GM21717 (cell line): ENCODE data around the gene ITPA.

Experiments
- ATAC-seq: cut with Tn5 transposase; IDR thresholded peaks from one replicate; pipeline ENCODE4 v1.9.1; 2021; ENCODE audit warnings: mild to moderate bottlenecking, moderate library complexity; ENCODE audit not compliant: unreplicated experiment

ITPA gene

DNA sequence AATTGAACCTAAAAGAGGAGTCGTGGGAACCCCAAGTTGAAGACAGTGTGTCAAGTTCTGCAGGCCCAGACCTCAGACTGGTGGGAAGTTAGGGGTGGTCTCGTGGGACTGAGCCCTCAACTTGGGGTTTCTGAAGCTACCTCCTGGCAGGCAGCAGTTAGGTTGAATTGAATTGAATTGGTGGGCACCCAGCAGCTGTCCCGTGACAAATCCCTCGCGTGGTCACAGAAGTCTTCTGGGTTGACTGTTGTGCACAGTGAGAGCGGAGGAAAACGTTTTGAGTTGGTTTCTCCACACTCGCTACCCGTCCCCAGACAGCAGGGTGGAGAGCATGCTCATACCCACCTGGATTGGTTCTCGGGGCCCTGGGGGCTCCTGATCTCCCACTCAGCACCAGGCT, 16.8 kb downstream of the ITPA start:
- no peak for ATAC-seq

DNA sequence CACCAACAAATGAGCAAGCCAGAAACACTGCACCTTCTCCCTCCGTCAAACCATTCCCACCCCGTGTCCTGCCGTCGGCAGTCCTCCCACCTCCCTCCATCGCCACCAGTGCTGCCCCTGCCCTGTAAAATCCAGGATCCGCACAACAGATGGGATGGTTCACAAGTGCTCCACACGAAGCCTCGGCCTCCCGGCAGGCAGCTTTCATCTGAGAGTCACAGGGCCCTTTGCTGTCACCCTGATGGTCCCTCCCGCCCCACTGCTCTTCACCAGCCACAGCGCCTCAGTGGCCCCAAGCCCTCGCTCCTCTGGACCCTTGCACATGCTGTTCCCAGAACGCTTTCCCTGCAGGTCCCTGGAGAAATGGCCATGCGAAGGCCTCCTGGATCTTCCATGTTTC, 17.6 kb downstream of the ITPA start:
- ATAC-seq: no peak

DNA sequence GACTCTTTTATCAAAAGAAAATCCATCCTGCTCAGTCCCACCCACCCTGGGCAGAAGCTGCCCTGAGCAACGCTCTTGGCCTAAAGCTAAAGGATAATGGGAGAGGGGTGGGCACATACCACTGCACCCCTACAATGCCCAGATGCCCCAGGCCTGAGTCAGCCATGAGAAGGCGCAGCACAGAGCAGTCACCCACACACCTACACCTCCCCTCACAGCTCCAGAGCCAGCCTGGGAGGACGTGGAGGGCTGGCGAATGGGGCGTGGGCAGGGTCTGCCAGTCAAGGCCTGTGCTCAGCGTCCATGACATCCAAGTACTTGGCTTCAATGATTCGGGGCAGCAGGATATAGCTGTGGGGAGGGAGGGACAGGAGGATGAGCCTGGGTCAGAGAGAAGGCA, 18.2 kb downstream of the ITPA start:
- no peak for ATAC-seq

DNA sequence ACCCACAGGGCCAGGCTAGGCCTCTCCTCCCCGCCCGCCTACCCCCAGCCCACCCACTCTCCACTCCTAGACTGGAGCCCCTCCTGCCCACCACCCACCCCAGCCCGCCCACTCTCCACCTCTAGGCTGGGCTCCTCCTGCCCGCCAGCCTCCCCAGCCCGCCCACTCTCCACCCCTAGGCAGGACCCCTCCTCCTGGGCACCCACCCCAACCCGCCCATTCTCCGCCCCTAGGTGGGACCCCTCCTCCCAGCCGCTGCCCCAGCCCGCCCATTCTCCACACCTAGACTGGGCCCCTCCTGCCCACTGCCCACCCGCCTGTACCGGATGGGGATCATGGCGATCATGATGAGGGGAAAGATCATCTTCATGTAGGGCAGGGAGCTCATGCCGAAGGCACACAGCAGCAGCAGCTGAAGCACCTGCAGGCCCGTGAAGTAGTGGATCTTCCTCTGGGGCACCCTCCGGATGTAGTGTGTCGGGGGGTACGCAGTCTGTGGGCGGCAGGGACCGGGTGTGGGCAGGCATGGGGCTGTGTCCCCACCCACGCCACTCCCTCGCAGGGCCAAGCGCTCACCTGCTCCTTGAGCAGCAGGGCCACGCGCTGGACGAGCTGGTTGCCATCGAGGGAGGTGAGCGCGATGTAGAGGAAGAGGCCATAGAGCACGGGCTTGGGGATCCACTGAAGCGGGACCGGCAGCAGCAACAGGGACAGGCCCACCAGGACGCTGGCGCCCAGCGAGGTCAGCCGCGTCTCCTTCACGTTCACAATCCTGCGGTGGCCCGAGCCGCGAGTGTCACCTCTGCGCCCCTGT, 18.8 kb downstream of the ITPA start:
- no peak for ATAC-seq

DNA sequence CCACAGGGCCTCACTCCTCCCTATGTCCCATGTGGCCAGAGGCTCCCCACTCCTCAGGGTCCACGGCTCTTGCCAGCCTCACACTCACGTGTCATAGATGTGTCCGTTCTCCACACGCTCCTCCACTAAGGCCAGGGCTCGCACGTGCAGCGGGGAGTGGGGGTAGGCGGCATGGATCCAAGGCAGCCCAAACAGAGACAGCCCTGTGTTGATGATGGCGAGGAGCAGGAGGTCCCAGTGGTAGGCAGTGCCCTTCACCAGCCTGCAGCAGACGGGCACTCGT, 19.4 kb downstream of the ITPA start:
- ATAC-seq: no peak

DNA sequence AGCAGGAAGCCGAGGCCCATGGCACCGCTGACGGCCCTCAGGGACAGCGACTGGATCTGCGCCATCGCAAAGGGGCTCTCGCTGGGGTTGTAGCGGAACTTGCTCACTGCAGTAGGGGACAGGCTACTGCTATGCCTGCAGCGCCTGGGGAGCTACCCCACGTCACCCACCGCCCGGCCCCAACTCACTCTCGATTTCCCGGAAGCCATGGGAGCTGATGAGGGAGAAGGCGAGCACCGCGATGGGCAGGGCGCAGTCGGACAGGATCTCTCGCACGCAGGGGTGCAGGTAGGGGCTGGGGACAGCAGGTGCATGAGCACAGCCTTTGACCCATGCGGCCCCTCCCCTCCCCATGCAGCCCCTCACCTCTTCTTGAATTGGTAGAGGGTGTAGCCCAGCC, 19.9 kb downstream of the ITPA start:
- no peak for ATAC-seq

DNA sequence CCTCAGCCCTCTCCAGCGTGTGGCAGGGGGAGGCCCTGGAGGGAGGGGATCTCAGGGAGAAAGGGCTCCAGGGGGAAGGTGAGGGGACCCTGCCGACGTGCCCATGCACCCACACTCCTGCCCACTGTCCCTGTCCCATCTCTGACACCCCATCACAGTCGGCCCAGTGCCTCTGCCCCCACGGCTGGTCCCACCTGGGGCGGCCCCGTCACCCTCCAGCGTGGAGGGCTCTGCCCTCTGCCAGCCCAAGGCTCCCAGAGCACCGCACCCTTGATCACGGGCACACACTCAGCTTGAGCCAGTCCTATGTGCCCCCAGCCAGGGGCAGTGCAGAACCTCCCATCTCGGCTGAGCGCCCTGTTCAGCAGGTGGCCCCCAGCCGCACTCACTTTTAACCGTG, 20.5 kb downstream of the ITPA start:
- no peak for ATAC-seq

DNA sequence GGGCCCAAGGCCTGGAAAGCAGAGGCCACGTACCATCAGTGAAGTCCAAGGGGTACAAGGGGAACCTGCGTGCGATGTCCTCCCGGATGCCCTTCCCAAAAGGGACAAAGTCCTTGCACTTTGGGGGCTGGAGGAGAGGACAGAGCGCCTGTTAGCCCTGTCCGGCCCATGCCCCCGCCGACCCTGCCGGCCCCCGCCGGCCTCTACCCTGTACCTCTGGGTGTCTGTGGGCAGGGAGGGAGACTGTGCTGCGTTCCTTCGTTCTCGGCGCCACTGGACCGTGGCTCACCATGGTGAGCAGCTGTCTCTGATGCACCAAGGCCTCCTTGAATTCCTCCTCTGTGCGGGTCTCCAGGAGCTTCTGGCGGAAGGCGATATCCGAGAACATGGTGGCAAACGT, 21.8 kb downstream of the ITPA start:
- no peak for ATAC-seq

DNA sequence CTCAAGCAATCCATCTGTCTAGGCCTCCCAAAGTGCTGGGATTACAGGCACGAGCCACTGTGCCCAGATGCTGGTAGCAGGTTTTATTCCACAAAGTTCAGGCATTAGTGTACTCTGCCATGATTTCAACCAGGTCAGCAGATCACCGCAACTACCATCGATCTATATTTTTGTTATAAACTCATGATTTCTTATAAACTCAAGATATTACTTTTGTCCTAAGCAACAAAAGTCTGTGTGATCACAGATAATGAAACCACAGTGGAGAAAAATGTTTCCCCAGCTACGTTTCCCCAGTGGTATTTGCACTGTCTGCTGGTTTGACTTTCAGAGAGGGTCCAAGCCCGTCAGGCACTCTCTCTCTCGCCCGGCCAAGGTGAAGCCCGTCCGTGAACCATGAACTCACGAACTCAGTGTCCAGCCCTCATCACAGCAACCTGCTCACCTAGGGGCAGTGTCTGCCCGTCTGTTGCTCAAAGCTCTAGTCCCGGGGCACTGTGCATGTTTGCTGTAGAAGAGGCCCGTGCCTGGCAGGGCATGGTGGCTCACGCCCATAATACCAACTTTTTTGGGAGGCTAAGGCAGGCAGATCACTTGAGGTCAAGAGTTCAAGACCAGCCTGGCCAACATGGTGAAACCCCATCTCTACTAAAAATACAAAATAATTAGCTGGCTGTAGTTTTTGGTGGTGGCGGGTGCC, 22.7 kb downstream of the ITPA start:
- ATAC-seq: no peak

DNA sequence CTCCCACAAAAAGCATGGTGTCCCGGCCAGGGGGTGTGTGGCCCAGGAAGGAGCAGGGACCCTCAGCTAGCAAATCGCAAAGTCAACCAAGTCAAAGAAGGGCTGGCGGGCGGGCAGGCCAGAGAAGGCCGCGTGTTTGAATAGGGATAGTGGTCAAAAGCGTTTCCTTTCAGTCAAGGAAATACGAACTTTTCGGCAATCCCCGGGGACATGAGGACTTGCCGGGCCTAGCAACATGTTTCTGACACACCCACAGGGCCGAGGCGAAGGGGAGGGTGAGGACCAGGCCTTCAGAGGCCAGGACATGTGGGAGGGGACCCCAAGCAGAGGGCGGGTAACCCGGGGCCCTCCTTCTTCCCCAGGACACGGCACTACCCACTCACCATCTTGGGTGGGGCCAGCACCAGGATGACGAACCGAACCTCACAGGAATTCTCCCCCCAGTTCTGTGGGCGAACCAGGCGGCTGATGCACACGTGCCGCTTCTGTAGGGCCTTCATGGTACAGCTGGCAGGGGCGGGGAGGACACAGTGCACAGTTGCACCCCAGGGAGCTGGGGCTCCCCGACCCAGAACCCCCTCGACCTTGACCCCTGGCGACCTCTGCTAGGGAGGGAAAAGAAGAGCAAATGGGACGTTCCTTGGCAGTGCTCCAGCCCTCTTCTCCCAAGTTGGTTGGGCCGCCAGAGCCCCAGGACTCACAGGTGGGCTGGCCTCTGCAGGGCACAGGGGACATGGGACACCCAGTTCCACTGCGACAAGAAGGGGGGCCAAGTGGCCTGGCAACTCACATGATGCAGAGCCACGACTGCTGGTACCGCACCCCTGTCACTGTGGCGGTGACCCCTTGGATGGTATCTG, 24.1 kb downstream of the ITPA start:
- ATAC-seq: no peak

DNA sequence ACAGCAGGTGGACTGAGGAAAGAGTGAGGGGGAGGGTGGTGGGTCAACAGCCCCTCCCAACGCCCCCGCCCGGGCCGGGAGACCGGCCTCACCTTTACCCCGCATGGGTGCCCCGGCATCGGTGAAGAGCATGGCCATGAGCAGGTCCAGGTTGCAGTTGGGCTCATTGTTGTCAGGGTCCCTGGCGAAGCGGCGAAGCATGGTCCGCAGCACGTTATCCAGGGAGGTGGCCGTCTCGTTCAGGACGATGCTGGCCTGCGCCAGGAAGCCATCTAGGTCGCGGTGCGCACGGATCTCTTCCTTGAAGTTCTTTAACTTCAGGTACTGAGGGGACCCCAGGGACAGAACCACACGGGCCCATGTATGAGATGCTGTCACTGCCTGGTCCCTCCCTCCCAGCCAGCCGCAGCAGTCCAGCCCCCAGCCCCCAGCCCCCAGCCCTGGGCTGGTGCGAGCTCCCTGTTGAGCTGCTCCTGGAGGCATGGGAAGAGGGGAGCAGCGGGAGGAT, 24.7 kb downstream of the ITPA start:
- no peak for ATAC-seq

DNA sequence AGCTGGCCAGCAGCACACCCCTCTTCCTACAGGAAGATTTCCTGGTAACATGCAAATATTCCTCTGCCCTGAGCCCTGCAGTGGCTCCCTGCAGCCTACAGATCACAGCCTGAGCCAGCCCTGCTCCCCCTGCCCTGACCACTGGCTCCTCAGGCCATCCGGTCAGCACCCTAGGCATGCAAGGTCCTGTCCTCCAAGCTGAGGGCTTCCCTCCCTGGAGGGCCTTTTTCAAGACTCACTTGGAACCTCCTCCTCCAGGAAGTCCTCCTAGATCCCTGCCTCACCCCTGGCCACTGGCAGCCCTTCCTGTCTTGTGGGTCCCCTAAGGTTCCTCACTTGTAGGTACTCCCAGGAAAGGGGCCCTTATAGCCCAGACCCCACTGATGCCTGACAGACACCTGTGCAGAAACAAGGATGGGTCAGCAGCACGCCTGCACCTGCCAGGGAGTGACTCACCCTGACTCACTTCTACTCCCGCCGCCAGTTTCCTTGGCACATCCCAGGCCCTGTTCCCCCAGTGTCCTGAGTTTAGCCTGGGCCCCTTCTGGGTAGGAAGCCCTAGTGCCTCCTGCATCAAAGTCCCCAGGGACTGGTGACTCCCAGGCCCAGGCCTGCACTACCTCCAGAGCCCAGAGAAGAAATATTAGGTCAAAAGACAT, 26.5 kb downstream of the ITPA start:
- no peak for ATAC-seq

DNA sequence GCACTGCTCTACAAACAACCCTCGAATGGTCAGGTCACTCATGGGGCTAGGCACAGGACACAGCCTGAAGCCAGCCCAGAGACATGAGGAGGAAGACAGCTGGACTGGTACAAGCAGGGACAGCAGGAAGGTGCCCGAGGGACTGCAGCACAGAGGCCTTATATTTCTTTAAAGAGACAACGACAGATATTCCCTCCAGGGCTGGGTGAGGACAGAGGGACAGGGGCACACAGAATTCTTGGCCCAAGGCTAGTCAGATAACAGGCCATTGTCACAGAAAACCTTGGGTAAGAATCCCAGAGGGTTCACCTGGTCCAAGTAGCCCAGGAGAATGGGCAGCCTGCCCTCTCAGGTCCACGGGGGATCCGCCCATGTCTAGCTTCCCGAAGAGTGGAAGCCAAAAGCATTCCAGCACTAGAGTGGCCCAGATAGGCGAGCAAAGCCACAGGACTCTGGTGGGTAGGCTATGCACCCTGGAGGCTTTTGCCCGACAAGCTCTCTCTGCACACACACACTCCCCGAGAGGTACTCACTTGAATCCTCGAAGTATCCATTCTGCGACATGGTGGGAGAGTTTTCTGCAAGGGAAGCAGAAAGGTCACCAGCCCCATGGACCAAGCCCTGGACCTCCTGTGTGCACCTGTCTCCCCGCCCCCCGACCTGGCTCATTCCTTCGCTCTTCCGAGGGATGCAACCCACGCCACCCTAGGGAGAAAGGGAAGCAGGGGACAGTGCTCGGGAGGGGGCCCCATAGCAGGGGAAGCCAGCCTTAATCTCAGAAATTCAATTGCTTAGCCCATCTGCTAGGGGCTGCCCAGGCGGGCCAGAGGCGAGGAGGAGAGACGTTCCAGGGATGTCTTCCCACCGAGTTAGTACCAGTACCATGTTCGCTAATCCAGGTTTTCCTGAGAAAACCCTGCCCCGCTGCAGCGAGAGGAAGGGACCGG, 28.0 kb downstream of the ITPA start:
- ATAC-seq: no peak

DNA sequence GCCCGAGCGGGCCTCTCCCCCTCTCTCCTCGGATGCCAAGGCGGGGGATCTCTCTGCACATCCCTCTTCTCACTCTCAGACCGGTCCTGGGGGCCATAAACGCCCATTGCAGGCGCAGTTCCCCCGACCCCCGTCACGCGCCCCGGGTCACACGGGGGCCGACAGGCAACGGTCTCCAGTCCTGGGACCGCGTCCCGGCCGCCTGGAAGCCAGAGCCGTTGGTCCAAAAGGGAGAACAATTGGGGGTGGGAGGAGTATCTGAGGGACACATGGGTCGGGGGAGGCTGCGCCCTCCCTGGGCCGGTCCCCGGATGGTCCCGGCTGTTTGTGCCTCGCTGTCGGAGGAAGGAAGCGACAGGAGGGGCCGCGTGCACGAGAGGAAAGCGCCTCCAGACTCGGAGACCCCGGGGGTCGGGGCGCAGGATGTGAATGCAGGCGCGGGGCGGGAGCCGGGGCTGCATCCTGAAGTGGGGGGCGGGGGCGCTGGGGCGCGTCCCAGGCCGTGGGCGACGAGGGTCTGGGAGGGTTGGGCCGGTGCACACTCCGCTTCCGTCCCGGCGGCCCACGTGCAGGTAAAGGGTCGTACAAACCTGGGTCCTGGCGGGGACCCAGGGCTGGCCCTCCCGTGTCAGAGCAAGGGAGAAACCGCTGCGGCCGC, 28.8 kb downstream of the ITPA start:
- no peak for ATAC-seq

DNA sequence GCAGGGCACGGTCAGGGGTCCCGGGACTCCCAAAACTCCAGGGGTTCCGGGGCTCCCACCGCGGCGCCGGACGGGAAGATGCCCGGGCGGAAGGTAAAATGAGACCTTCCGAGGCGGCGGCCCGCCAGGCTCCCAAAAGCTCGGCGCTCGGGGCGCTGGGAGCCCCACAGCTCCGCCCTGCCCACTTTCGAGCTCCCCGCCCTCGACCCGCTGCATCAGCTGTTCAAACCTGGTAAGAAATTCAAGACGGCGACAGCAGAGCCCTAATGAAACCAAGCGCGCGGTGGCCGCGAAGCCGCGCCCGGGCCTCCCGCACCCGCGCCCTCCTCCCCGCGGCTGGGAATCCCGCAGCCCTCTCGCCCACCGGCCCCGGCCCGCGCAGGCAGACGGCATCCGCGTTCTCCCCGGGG, 29.3 kb downstream of the ITPA start:
- ATAC-seq: no peak

DNA sequence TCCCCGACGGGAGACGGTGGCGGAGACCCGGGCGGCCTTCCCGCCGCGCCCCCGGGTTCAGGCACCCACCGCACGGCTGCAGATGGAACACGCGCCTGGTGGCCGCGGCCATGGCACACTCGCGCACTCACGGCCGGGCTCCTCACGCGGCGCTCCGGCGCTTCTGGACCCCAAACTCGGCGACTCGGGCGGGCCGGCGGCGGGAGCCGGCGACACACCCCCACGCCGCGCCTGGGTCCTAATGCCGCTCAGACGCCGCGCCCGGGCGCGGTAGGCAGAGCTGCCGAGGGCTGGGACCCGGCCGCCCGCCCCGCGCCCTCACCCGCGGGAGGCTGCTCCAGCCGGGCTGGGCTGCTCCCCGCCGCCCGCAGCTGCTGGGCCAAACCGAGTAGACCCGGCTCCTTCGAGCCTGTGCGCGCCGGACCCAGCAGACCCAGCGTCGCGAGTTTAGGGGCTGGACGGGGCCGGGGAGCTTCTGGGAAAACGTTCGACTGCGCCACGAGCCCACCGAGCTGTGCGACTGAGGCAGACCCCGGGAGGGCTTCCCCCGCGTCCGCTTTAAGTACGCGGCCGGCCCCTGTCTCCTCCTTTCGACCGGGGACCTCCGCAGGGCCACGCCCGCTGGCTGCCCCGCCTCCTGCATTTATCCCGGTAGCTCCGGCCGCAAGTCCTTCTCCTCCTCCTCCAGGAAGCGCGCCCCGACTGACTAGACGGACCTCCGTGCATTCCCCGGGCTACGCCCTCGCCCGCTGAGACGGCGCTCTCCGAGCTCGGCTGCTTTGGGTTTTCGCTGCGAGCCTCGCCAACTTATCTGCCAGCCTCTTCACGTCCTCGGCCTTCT, 29.9 kb downstream of the ITPA start, which contains the start of gene SLC4A11:
SLC4A11 (minus strand) TSS at position 165 of the 841 bp plus-strand sequence; CDS start at position 112, 53 bp downstream.
- ATAC-seq: no peak

DNA sequence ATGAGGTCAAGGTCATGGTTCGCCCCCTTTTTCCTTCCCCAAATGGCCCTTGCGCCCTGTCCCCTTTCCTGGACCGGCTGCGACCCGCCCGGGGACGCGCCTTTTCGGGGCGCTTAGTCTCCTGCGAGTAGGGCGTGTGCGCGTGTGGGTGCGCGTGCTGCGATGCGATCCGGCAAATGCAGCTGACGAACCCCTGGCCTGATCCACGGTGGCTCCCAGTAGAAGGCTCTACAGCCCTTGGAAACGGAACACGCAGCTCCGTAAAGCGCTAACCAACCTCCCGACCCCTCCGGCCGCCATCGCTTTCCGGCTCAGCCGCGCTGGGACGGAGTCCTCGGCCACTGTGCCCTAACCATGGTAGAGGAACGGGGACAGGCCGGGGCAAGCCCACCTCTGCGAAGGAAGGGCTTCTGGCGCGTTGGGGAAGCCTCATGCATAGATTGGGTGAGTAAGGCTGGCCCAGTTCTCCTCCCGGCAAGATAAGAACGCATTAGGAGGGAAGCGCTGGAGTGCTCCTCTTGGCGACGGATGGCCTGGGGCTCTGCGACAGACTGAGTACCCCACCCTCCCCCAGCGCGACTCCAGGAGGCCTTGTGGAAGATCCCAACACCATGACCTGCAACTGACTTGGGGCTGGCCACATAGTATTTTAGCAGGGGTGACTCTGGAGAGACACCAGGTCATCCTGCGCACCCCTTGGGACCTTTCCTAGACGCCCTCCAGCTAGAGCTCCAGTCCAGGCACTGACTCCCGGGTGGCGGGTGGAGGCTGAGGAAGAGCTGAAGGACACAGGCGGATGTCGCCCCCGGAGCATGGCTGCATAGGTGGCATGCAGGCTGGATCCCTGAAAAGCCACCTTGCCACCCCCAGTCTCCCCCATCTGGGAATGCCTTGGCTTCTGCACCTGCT, 30.8 kb downstream of the ITPA start:
- no peak for ATAC-seq
